ENCODE results near the gene SIRT3.
"Not testable (repeated sequence)": the region's sequence is repeated elsewhere in the genome, so short reads cannot be mapped to it uniquely, and the experiment has no call there.

Gene SIRT3

DNA sequence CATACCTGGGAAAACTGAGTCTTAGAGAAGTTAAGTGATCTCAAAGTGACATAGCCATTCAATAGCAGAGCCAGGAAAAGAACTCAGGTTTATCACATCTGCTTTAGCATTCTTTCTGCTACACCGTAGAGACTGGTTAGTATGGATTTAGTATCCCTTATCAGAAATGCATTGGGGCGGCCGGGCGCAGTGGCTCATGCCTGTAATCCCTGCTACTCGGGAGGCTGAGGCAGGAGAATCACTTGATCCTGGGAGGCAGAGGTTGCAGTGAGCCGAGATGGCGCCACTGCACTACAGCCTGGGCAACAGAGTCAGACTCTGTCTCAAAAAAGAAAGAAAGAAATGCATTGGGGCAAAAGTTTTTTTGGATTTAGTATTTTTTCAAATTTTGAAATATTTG is 2.2 kb upstream of the SIRT3 start:
- DNase-seq: not testable (repeated sequence)

DNA sequence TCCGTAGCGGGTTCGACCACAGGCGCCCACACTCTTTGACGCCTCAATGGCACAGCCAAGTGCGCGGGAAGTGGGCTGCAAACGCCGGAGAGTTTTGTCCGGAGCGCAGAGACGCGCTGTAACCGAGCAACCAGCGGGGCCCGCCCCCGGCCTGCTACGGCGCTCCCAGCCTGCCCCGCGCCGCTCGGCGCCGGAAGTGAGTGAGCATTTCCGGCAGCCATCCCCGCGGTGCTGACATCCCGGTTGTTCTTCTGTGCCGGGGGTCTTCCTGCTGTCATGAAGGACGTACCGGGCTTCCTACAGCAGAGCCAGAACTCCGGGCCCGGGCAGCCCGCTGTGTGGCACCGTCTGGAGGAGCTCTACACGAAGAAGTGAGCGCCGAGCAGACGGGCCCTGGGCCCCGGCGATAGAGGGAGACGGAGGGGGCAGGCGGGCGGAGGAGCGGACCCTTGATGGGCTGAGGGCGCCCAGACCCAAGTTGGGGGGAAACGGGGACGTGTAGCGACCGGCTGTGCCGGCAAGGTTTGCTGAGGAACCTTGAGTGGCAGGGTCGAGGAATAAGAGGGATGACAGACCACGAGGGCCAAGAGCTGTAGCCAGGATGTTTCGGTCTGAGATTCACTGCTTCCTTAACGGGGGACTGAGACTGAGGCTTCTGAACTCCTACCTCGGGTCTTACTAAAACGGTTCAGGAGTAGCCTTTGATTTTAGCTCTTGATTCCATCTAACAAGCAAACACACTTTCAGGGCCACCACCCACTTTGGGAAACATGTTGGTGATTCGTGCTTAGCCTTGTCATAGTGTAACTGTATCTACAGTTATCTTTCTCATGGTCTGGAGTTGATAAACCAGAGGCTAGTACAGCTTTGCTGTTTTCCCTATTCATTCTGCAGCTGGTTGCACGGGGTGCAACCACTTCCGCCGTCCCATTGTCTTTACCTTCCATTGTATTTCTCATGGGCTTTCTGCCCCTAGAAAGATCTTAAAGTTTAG is 929 bp upstream of the SIRT3 start, which contains the start of gene PSMD13:
Gene PSMD13, plus strand, starts transcription at position 203 of the 994 bp plus-strand sequence. Its CDS starts 74 bp downstream, at position 277.
- DNase-seq: peak; percentile 93

DNA sequence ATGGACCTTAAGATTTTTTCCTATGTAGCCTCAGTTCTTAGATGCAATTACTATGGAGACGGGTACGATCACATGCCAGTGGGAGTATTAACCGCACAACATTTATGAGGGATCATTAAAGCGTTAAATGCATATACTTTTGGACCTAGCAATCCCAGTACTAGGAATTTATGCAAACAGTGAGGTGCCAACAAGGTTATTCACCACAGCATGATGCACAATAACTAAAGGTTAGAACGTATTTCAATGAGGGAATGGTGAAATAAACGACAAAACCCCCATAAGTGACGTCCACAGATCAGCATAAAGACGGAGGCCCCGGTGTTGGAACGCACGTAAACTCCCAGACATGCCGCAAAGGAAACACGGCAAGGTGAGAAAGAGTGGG is 539 bp downstream of the SIRT3 start:
- DNase-seq: peak; percentile 79

DNA sequence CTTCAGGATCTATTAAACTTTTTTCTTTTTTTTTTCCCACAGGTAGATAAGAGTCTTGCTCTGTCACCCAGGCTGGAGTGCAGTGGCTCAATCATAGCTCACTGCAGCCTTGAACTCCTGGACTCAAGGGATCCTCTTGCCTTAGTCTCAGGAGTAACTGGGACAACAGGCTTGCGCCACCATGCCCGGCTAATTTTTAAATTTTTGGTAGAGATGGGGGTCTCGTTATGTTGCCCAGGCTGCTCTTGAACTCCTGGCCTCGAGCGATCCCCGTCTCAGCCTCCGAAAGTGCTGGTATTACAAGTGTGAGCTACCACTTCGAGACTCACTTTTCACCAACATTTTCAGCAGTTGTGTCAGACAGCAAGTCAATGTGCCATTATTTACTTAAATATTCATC is 962 bp downstream of the SIRT3 start:
- no peak for DNase-seq

DNA sequence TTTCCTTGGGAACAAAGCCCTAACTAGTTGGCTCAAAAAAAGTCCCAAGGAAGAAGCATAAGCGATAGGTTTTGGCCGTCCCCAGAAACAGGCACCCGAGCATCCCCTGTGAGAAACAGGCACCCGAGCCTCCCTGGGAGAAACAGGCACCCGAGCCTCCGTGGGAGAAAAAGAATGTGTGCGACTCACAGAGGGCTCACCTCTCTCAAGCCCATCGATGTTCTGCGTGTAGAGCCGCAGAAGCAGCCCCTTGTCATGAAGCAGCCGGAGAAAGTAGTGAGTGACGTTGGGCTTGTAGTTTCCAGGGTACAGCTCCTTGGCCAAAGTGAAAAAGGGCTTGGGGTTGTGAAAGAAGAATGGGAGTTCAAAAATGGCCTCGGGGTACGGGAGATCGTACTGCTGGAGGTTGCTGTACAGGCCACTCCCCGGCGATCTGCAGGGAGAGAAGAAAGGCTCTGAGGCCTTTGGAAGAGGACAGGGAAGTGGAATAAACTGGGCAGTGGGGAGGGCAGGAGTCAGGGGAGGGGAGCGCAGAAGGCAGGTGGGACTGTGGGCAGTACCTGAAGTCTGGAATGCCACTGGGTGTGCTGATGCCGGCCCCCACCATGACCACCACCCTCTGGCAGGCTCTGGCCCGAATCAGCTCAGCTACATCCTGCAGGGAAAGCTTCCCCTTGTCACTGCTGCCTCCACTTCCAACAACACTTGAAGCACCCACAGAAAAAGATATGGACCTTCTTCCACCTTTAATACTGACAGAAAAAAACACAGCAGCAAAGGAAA is 3.2 kb downstream of the SIRT3 start:
- no peak for DNase-seq

DNA sequence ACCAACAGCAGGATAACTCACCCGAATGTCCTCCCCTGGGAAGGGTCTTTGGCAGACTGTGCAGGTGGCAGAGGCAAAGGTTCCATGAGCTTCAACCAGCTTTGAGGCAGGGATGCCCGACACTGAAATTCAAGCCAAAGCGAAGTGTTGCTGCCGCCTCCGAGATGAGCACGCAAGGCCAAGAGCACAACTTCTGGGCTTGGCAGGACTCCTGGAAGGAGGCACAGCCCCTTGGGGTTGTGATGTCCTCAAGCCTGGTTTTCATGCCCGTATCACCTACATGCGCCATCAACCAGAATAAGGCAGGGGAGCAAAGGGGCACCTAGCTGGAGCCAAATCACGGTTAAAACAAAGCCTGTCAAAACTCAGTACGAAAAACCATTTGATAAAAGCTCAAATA is 5.7 kb downstream of the SIRT3 start:
- no peak for DNase-seq

DNA sequence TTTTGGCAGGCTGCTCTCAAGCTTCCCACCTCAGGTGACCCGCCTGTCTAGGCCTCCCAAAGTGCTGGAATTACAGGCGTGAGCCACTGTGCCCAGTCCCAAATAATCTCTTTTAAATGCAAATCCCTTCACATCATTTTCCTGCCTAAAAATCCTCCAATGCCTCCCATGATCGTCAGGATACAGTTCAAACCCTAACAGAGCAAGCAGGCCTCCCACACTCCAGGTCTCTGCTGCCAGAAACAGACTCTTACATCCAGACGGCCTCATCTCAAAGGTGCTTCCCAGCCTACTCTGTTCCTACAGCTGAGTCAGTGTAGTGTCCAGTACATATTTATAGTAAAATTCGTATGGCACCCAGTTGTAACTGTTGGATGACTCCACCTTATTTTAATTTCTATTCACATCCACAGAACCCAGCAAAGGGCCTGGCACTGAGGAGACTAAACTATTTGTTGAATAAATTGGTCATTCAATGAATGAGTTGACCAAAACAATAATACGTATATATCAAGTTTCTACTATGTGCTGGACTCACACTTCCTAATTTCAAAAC is 8.2 kb downstream of the SIRT3 start:
- DNase-seq: no peak

DNA sequence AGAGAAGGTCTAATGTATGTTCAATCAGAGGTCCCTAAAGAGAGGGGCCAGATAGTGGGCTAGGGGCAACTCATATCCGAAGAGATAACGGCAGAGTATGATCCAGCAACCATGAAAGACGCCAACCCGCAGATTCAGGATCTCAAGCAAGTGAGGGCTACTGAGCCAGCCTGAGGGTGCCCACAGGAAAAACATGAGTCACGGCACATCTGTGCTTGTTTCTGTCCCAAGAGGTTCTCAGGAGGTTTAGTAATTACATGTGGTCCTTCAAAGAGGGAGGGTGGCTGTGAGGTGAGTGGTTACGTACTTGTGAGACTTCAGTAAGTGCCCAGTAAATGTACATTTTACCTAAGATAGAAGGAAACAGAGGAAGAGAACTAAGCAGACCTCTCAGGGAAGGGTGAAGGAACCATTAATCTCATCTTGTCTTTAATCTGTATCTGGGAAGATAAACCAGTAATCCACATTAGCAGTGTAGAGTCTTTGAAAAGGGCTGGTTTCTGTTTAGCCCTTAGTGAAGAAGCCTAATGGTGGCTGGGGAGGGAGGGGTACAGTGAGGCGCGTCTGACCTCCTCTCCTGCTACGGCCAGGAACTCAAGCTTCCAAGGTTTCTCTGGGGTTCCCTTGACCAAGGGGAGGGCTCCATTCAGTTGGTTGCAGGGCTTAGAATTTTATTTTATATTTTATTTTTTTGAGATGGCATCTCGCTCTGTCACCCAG is 10.2 kb downstream of the SIRT3 start:
- no peak for DNase-seq

DNA sequence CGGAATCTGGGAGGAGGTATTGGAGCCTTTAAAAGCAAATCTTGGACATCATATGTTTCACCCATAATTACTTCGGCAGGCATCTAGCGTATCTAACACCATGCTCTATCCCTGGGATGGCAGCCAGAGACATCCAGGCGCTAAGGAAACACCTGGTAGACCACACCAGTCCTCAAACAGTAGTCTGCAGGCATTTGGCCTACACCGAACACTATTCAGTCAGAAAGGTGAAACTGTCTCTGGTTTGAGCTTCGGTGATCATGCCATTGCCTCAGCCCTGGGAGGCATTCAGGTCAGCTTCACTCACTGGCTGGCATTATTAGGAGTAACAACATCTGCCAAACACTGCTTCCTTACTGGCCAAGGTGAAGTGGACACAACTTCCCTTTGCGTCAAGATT is 11.7 kb downstream of the SIRT3 start:
- DNase-seq: no peak

DNA sequence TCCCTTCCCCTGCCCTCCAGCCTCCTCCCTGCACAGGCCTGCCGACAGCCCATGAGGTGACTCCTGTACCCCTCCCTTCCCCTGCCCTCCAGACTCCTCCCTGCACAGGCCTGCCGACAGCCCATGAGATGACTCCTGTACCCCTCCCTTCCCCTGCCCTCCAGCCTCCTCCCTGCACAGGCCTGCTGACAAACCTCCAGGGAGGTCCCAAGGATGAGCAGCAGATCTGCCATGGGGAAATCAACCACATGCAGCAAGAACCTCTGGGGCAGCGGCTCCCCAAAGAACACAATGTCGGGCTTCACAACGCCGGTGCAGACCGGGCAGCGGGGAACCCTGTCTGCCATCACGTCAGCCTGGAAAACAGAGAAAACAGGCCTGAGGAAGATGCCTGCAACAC is 12.3 kb downstream of the SIRT3 start:
- DNase-seq: no peak

DNA sequence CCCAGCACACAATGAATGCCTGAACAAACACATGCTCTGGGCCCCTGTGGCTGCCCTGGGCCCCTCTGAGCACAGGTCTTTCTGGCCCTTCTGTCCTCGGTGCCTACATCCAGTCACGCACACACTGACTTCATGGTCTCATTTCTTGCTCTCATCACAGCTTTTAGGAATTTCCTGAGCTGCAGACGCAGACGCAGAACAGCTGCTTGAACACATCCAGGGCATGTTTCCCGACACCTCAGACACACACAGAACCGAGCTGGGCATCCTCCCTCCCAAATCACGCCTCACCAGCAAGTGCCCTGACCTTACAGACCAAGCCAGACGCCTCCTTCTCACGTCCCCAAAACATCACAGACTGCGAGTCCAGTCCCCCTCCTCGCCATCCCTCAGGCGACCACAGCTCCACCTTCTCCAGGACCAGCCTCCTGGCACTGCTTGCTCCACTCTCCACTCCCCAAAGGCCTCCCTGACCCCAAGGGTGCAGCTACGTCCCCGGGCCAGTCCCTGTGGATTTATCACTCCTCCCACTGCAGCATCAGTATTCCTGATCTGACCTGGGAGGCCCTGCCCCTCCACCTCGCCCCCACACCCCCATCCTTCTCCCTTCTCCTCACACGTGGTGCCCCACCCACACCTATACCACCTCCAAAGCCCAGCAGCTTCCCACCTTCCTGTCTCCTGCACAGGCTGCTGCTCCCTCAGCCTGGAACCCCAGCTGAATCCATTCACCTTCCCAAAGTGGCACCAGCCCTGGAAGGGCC is 12.9 kb downstream of the SIRT3 start:
- no peak for DNase-seq

DNA sequence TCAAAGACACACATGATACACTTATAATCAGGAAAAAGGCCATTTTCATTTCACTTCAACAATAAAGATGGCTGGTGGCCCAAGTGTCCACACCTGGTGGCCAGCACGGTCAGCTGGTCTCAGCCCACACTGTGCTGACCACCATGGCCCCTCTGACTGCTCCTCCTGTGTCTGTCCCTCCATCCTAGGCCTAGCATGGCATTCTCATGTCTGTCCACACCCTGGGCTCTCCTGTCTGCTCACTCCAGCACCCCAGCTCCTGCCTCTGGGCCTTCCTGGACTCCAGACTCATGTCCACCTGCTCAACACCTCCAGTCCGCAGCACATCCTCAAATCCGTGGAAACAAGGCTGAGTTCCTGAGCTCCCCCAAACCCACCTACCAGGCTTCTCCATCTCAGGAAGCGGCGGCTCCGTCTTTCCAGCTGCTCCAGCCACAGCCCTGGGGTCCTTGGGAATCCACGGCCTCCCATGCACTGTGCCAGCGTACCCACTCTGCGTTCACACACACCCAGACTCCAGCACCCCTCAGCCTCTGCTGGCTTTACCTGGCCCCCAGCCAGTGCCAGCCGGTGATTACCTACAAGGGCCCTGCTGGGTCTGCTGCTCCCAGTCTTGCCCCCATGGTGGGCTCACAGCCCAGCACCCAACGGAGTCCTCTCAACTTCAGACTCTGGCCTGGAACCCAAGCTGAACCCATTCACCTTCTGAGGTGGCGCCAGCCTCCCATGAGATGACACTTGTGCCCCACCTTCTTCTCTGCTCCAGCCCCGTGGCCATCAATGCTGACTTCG is 13.9 kb downstream of the SIRT3 start:
- DNase-seq: no peak

DNA sequence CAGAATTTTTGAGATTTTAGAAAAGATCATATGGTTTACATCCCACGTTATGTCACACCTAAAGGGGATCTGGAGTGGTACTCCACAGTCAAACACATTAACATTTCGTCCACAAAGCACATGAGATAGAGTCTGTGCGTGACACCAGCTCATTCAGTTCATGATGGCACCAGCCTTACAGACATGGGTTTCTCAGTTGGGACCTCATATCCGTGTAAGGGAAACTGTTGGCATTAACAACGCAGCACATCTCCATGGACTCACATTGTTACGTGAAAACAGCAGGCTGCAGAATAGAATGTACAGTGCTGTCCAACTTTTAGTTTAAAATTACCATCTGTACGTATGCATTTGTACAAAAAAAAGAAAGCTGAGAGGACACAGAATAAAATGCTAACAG is 14.6 kb downstream of the SIRT3 start:
- no peak for DNase-seq

DNA sequence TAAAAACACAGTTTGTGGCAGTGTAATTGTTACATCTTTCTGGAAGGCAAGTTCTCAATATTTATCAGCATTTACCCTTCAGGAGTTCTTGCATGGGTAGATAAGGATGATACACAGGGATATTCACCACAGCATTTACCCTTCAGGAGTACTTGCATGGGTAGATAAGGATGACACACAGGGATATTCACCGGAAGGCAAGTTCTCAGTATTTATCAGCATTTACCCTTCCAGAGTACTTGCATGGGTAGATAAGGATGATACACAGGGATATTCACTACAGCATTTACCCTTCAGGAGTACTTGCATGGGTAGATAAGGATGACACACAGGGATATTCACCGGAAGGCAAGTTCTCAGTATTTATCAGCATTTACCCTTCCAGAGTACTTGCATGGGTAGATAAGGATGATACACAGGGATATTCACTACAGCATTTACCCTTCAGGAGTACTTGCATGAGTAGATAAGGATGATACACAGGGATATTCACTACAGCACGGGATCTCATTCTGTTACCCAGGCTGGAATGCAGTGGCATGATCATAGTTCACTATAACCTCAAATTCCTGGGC is 15.4 kb downstream of the SIRT3 start:
- not testable (repeated sequence) for DNase-seq

DNA sequence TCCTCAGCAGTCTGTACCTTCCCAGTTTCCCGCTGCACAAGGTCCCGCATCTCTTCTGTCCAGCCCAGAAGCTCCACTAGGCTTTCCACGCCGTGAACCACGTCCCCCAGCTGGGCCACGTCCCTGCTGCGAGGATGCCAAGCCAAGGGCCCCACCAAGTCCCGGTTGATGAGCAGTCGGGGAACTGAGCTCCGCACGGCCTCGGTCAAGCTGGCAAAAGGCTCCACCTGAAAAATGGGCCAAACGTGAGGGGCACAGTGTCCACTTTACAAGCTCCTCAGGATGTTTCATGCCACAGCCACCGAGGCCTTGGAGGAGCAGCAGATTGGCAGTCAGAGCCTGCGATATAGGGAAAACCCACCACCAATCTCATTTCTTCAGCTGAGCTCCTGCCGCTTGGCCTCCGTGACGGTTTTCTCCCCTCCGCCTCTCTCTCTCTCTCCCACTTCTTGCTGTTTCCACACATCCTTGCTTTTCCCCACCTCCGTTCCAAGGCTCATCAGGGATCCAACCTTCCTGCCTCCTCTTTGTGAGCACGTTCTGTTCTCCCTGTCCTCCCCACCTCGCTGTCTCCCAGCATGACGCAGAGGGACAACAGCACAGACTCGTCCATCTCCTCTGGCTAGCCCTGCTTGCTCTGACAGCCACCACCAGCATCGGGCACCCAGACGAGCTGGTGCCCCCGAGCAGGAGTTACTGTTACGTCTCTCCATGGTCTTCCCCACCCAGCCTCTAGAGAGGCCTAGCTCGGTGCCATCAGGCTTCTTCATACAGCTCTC is 17.1 kb downstream of the SIRT3 start:
- no peak for DNase-seq

DNA sequence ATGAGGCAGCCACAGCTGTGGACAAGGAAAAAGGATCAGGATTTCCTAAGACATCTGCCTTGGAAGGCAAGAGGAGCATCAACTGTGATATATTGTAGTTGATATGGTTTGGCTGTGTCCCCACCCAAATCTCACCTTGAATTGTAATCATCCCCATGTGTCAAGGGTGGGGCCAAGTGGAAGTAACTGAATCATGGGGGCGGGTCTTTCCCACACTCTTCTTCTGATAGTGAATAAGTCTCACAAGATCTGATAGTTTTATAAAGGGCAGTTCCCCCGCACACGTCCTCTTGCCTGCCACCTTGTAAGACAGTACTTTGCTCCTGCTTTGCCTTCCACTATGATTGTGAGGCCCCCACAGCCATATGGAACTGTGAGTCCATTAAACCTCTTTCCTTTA is 18.4 kb downstream of the SIRT3 start:
- no peak for DNase-seq

DNA sequence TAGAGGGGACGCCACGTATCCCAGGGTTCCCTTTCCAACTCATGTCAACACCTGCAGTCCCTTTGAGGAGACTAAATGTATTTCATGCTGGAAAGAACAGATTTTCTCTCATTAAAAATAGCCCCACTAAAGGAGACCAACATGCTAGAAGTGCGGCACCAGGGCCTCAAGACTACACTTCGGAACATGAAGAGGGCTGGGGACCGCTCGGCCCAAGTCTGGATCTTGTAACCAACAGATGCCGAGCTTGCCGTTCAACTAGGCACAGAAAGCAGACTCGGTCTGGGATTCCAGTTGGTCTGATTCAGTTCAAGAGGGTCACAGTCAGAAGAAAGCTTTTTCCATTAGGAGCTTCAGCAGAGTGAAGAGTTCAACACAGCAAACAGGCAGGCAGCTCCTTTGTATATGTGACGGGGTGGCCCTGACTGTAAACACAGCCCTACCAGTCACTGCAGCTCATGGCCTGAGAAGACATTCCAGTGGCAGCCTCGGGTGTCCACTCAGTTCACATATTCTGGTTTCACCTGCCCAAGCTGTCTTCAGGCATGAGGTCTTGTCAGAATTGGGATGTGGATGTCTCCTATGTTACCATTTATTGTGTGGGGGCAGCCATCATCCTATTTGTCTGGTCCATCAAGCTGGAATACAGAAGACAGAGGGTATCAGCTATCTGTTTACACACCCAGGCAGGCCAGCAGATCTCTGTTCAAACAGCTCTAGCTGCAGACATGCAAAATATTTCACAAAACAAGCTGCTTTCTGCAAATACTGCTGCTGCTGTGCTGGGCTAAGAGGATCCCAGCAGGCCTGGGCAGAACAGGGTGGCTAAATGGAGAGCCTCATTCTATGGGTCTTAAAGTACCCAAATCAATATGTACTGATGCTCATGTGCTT is 19.8 kb downstream of the SIRT3 start:
- DNase-seq: no peak

DNA sequence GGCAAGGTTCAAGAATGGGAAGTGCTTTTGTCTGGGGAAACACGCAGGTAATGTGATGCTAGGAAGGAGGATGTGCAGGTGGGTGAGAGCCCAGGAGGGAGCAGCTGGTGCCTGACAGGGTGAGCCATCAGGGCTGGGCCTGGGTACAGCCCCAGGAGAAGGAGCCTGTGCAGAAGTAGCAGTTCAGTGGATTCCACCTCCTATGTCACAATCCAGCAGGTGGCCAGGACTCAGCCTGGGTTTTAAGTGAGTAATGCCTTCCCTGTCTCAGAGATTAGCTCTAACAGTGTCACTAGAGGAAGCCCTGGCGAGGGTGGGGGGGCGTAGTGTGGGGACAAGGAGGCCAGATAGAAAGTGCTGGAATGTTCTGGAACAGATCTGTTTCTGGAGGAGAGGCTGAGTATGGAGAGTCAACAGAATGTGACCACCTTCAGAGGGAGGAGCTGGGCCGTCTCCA is 20.5 kb downstream of the SIRT3 start:
- no peak for DNase-seq

DNA sequence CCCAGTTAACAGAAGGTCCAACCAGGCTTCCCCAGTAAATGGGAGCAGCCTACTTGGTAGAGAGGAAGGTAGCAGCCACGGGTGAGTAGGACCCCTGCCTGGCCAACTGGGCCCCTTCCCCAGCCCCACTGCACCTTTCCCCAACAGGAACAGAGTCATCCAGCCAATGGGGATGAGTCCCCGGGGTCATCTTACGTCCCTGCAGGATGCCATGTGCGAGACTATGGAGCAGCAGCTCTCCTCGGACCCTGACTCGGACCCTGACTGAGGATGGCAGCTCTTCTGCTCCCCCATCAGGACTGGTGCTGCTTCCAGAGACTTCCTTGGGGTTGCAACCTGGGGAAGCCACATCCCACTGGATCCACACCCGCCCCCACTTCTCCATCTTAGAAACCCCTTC is 22.1 kb downstream of the SIRT3 start:
- no peak for DNase-seq

All from activated naive CD4-positive, alpha-beta T cell treated with Interleukin-2 at 50 U/mL for 16 hours (primary cell).